Measurements from ENCODE around the gene SH3BGRL3. TPM values are rescaled to one million over a fixed set of nuclear protein-coding genes. Genes with fewer than 3 reads are reported as not detected.

The SH3BGRL3 gene
- total RNA-seq, 1 donor from 2014 or later, result 169 TPM

- H3K4me1 ChIP-seq, result no peaks in the 10 kb centered on the region
- intact Hi-C loops (cut with DNase I), result no loop called here
- no peaks in the 10 kb centered on the region for H3K9me3 ChIP-seq
- ATAC-seq, result no peak
- no peaks in the 10 kb centered on the region for H3K27me3 ChIP-seq
- no peak for TF ChIP-seq CTCF (IDR thresholded peaks at IDR 0.05)
- peaks cover 38% of the 10 kb centered on the region for H3K36me3 ChIP-seq
- DNase-seq, result no peak
- H3K4me3 ChIP-seq, result no peak overlapping the region
- no peak overlapping the region for H3K27ac ChIP-seq
Observed at GRCh38 chr1:26263212-26263611, 16.7 kb upstream of the SH3BGRL3 start.

- no peak for DNase-seq
- peaks cover 30% of the 10 kb centered on the region for H3K36me3 ChIP-seq
- no peaks in the 10 kb centered on the region for H3K9me3 ChIP-seq
- H3K4me3 ChIP-seq, result no peak overlapping the region
- H3K27ac ChIP-seq, result no peak overlapping the region
- no peak for TF ChIP-seq CTCF (IDR thresholded peaks at IDR 0.05)
- no peaks in the 10 kb centered on the region for H3K27me3 ChIP-seq
- intact Hi-C loops (cut with DNase I), result no loop called here
- no peak for ATAC-seq
- H3K4me1 ChIP-seq, result no peaks in the 10 kb centered on the region
Observed at GRCh38 chr1:26265405-26265804, 14.5 kb upstream of the SH3BGRL3 start.

- Histone ChIP-seq H3K27me3 (no peaks in the 10 kb centered on the region), H3K27ac (no peak overlapping the region), H3K4me3 (no peak overlapping the region), H3K36me3 (peaks cover 34% of the 10 kb centered on the region), H3K4me1 (no peaks in the 10 kb centered on the region), H3K9me3 (no peaks in the 10 kb centered on the region)
- no peak for TF ChIP-seq CTCF (IDR thresholded peaks at IDR 0.05)
- intact Hi-C loops (cut with DNase I), result no loop called here
- no peak for DNase-seq
- no peak for ATAC-seq
Observed at GRCh38 chr1:26268290-26269197, 11.3 kb upstream of the SH3BGRL3 start.

GRCh38 chr1:26269198-26269550 lies 10.7 kb upstream of the SH3BGRL3 start:
- intact Hi-C loops (cut with DNase I), result no loop called here
- no peaks in the 10 kb centered on the region for H3K9me3 ChIP-seq
- ATAC-seq (no peak), DNase-seq (no peak)
- H3K27ac ChIP-seq, result no peak overlapping the region
- H3K4me3 ChIP-seq, result no peak overlapping the region
- H3K4me1 ChIP-seq, result no peaks in the 10 kb centered on the region
- no peaks in the 10 kb centered on the region for H3K27me3 ChIP-seq
- TF ChIP-seq CTCF (IDR thresholded peaks at IDR 0.05), result no peak
- peaks cover 29% of the 10 kb centered on the region for H3K36me3 ChIP-seq

GRCh38 chr1:26274801-26275425 lies 5.0 kb upstream of the SH3BGRL3 start:
- Histone ChIP-seq H3K4me3 (no peak overlapping the region), H3K27me3 (no peaks in the 10 kb centered on the region), H3K4me1 (peaks cover 49% of the 10 kb centered on the region), H3K27ac (peak overlapping the region; percentile 89), H3K36me3 (peaks cover 18% of the 10 kb centered on the region), H3K9me3 (no peaks in the 10 kb centered on the region)
- no peak for TF ChIP-seq CTCF (IDR thresholded peaks at IDR 0.05)
- ATAC-seq, result peak; percentile 24
- no peak for DNase-seq
- intact Hi-C loops (cut with DNase I), result loop anchor here (5.0 kb wide), 1 partner anchor 47 kb away; no protein-coding TSS in a partner anchor

All from upper lobe of right lung (tissue), 1 donor.